Measurements from ENCODE around the gene ANO2.

The ANO2 gene

DNA sequence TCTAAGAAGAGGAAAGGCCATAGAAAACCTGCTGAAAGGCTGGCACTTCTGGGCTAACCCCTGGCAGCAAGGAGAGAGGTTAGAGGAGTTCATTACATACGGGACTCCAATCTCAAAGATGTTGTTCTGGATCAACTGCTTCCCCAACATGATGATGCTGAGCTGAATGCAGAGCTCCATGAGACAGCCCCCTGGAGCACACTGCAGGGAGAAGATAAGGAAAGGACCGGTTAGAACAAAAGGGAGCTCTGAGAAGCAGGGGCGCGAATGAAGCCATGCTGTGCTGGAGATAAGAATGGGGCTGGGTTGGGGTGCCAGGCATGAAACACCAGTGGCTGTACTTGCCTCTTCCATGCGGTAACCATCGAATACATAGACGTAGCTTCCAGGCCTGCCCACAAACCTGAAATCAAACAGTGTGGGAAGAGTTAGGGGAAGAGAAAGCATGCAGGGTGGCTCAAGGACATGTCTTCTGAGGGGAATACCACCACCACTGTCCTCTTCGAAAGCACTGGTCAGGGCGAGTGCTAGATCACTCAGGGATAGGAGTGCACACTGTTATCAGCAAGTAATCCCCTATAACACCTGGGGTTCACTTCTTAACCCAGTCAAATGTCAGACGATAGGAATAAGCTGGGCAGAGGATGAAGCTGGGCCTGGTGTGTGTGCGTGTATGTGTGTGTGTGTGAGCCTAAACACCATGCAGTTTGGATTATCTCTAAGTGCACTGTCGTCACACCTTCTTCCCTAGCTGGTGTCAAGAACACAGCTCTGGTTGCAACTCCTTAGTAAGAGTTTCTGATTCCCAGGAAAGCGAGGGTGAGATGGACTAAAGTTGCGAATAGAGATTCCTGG lies 332.3 kb downstream of the ANO2 start:
- DNase-seq = peak; percentile 96

DNA sequence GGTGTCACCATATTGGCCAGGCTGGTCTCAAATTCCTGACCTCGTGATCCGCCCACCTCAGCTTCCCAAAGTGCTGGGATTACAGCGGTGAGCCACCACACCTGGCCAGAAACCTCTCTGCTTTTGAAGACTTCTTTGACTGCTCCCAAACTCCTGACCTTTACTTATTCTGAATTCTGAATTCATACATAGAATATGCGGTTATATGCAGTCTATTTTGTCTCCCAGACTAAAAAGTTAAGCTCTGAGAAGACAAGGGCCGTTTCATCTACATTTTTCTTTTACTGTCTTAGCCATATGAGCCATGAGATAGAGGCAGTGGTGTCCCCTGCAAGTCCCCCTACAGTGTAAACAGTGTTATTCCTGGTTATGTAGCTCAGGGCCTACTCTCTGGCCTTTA lies 333.9 kb downstream of the ANO2 start:
- DNase-seq = no peak

DNA sequence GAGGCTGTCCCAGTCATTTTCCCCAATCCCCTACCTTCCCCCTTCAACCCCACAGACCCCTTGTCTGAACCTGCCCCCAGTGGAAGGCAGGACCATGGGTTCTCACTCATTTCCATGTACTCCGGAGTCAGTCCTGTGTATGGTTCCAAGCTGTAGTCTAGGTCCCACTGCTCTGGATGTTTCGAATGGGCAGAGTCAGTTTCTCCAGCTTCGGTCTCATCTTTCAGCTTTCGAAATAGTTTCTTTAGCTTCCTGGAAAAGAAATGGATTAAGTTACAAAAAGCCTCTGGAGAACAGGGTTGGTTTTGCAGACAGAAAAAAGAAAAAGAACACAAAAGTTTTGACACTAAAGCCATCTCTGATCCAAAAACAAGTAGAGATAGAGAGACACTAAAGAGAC lies 345.7 kb downstream of the ANO2 start:
- DNase-seq = no peak

DNA sequence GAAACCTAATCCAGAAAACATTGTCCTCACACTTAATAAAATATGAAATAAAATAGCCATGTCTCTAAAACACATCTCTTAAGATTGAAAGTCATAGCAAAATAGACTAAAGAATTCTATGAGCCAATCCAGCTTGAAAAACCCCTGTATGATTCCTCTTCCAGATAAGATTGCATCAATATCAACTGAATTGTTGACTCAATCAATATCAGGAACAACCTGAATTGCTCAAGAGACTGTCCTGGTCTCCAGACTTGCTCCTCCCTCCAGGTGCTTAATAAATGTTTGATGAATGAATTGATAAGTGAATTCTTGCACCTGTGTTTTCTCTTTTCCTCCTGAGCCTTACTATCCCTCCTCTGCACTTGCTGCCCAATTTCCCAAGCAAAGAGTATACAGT lies 351.1 kb downstream of the ANO2 start:
- no peak for DNase-seq

DNA sequence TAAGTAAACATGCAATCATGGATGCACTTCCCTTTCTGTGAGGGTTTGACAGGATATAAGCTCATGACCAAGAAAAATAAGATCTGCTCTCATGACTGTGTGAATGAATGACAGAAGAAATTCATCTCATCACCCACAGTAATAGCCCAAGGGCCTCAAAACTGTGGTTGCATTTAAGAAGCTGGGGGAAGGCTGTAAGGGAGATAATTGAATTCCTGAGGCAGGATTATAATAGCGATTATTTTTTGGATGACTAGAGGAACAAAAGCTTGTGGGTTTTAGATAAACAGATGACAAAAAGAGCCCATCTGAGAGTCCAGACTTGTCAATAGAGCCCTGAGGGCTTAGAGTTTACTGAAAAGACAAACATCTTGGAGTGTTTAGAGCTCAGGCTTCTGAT lies 352.0 kb downstream of the ANO2 start:
- peak; percentile 58 for DNase-seq

DNA sequence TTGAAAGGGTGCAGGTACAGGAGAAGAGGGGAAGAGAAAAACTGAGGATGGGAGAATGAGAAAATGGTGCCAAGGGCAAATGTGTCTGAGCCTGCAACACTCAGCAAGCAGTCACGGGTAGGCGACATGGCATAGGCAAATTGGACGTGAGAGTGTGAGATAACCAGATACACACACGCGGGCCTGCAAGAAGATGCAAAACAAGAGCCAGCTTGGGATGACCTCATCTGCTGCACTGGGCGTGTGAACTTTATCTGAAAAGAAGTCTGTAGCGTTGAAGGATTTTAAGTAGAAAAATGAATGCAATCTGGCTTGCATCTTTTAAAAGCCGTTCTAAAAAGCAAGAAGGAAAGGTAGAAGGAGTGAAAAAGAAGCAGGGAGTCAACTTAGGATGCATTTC lies 352.7 kb downstream of the ANO2 start:
- DNase-seq = peak; percentile 57

DNA sequence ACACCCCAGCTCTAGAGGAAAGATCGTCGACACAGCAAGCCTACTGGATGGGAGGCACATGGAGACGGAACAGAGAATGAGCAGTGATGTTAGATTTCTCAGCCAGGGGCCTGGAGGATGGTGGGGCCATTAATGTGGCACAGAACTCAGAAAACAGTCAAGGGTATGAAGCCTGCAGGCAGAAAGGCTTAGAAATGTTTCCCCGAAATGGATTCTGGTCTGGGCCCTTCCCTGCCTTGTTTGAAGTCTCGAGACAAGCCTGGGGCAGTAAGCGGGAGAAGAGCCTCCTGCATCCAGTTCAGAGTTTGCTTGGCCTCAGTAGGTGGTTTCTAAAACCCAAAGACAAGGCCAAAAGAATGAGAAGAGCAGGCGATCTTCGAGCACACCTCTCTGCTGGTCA lies 354.7 kb downstream of the ANO2 start:
- DNase-seq = no peak

DNA sequence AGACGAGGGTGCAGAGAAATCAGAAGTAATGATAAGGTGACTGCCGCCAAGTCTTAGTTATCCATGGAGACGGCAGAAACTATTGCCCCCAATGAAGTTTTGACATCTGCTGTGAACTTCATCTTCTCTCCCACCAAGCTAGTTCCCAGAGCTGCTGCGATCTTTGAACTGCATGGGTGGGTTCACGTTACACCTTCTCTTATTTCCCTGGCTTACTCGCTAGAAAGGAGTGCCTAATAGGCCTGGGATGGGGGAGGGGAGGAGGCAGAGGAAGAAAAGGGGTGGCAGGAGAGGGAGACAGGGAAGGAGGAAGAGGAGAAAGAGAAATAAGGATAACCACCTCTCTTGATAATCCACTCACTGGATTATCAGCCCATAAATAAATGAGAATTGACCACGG lies 356.0 kb downstream of the ANO2 start:
- no peak for DNase-seq

DNA sequence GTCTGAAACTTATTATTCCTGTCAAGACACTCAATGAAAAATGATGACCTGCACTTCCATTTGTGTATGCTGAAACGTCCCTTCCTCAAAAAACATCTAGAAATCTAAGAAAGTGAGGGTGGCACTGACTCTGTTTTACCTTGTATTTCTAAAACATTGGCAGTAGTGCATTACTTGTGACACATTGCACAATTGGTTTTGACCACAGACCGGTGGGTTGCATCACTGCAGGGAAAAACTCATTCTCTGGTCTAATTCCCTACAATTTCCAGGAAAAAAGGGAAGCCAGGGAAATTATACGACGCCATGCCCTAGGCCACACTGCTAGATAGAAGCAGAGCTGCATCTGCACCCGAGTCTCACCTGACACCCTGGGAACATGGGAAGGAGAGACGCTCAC lies 356.5 kb downstream of the ANO2 start:
- no peak for DNase-seq

DNA sequence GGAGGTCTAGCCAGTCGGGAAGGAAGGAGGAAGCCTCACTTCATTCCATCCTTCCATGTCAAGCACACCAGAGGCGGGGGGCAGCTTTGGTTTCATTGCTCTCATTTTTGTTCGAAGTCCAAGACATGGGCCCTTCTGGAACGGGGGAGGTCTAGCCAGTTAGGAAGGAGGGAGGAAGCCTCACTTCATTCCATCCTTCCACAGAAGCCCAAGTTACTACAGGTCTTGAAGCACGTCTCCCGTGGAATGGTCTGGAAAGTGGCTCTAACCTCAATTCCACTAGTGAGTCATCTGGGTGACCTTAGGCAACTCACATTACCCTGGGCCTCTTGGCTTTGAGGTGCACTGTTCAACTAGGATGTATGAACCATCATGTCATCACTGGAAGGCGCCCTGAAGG lies 356.9 kb downstream of the ANO2 start:
- DNase-seq = no peak

DNA sequence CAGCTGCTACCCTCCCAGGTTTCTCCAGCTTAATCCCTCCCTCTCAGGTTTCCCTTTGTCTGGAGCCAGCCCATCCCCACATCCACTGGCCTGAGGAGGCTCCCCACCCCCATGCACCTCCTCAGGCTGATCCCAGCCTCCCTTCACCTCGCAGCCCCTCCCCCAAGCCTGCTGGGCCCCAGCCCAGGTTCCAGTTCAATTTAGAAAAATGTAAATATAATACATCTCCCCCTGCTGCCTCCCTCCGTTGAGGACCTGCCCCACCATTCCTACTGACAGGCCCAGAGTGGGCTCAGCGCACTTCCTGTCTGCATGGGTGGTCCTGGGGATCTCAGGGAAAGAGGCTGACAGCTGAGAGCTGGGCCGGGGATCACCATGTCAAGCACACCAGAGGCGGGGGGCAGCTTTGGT lies 357.3 kb downstream of the ANO2 start:
- DNase-seq = no peak

DNA sequence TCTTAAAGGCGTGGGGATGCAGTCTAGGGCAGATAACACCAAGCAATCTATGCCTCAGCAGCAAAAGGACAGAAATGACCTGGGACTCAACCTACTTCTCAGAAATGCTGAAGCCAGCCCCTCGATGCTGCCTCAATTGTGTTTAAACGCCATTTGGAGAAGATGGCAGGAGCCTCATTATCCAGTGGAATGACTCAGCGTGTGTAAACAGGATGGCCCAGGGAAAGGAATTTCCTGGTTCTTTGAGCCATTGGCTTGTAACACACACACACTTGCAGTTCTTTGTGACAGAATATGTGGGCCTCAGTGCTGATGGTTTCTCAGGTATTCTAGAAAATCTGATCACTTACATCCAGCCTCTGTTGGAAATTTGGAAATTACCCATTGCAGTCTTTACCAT lies 358.9 kb downstream of the ANO2 start:
- DNase-seq = no peak

DNA sequence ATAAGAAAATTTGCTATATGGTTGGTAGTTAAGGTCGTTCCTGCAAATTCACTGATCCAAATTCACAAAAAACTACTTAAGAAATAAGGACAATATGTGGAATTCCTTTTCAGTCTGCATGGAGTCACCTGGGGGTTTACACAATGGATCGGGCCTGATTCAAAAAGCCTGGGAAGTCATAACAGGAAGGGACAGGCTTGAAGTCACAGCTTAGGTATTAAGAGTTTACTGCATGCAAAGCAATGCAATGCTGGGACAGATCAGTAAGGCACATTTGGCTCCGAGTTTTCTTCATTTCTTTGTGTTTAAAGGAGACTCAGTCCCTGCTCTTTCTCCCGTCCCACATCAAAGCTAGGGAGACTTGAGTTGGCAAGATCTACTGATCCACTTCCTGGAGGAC lies 359.9 kb downstream of the ANO2 start:
- DNase-seq = no peak

DNA sequence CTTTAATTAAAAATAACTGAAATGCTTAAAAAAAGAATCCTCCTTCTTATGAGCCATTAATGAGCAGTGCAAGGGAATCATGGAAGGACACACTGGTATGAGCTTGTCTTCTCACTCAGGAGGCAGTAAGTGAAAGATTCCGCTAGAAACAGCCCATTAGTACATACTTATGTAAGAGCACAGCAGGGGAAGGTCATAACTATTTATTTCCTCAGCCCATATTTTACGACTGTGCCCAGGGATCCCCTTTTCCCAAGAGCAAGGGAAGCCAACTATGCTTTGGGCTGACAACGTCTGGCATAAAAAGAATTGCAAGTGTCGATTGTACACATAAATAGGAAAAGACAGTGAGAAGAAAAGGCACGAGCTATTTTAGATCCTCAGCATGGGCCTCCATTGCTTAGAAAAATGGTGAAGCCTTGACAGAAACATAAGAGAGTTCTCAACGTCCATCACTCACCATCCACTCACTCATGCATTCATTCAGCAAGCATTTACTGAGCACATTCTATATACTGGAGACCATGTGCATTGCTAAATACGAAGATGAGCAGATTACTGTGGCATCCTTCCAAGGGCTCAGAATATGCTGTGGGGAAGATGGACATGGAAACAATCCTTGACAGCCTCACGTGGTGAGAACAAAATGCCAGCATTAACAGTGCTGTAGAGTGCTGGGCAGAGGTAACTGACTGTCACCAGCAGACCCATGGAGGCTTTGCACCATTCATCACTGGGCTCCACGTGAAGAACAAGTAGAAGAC lies 360.5 kb downstream of the ANO2 start:
- DNase-seq = no peak

DNA sequence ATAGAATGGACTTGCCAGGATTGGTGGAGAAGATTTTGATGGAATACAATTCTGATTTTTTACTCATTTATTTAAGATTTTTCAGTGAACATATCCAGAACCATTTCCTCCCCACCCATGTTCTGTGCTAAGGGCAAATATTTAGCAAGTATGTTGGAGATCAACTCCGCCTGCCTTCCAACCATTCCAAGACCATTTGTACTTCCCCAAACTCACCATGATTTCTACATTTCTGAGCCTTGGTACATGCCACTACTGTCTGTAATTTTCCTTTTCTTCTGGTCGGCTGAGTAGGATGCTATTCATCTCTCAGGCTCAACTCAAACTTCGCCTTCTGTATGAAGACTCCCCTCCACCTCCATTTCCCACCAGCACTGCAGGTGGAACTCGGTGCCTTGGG lies 362.5 kb downstream of the ANO2 start:
- DNase-seq = no peak

DNA sequence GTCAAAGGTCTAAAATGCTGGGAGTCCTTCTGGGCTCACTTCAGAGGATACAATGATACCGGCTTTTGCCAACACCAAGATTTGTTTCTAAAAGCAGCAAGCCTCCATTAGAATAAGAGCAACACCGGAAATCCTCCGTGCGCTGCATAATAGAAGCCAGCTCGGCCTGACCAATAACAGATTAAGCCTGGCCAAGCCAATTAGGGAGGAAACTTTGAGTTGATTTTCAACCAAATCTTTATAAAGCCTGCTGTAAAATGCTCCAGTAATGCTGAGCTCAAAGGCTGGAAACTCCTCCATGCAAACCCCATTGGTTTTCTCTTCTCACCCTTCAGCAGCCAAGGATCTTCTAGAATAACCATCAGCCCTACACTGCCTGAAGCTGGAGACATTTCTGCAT lies 363.0 kb downstream of the ANO2 start:
- DNase-seq = no peak

DNA sequence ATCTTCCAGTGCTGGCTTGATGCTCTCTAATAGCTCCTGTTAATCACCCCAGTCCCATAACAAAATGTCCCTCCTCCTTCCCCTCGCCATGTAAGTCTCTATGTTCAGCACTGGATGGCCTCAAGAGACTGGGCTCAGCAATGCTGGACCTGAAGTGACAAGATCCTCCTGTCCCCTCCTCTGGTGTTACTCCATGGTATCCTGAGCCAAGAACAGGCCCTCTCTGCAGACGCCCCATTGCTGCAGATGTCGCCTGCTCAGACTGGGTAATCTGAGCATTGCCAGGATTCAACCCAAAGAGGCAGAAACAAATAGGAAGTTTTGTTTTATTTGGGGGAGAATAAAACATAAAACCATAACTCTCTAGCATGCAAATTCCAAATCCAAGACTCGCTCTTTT lies 363.4 kb downstream of the ANO2 start:
- DNase-seq = no peak

DNA sequence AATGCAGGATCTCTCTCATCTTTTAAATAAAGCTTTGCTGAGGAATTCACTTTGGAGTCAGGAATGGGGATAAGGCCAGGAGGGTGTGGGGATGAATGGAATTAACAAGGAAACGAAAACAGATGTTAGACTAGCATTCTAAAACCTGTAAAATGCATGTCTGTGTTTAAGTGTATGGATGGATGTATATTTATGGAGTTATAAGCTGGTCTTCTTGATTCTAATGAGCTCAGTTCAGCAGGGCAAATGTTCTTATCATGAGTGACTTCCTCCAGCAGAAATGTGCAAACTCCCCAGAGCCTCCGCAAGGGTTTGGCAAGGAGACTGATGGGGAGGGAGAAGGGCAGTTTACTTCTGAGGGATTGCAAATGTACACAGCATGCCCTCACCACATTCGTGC lies 364.0 kb downstream of the ANO2 start:
- no peak for DNase-seq

DNA sequence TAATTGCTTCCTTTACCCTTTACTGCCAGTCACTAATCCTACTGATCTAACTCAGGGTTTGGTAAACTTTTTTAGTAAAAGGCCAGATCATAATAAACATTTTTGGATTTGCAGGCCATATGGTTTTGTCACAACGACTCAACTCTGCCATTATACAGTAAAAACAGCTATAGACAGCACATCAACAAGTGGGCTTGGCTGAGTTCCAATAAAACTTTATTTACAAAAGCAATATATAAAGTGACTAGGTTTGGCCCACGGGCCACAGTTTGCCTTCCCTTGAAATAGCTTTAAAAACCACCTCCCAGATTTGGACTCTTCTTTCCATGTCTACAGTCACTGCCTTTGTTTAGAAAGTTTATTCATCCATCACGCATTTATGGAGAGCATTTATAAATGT lies 366.3 kb downstream of the ANO2 start:
- DNase-seq = no peak

DNA sequence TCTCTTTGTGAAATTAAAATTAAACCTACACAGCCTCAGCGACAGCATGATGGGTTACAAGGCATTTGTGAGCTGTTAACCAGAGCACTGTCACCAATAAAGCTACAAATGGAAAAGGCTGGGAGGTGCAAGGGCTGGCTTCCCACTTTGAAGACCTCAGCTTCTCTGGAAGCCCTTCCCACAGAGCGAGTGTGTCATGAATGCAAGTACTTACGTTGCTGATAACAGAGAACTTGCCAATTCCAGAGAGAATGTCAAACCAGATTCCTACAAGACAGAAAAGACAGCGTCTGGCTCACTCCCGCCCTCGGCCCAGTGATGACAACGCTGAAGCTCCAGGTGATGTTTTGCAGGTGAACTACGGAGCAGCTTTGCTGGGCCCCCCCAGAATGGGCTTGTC lies 367.3 kb downstream of the ANO2 start:
- DNase-seq = no peak

DNA sequence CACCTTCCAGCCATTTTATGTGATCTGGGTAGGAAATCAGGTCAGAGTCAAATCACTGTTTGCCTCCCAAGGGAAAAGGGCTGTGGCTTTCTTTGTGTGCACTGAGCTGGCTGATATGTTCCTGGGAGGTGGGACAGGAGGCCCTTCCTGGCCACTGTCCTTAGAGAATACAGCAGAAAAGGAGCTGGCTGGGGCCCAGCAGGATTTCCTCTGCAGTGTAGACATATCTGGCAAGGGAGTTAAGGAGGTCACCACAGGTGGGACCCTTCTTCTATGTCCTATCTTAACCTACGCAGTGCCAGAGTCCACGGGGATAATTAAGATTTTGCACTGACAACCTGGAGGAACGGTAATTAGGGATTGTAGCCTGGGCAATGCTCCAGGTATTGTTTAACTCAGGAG lies 367.8 kb downstream of the ANO2 start:
- DNase-seq = no peak

DNA sequence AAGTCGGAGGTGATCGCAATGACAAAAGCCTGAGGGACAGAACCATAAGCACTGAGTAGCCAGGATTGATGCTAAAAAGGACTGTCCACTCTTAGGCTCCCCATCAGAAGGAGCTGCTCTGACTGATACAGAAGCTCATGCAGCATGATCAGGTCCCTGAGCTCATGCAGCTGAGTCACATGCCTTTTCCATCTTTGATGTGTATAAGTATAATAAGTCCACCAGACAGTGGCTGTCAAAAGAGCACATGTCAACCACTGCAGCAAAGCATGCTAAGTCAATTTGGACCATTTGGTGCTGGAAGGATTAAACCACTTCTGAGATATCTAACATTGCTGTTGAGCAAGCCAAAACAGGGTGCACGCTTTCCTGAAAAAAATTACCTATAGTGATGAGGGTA lies 369.1 kb downstream of the ANO2 start:
- DNase-seq = no peak

DNA sequence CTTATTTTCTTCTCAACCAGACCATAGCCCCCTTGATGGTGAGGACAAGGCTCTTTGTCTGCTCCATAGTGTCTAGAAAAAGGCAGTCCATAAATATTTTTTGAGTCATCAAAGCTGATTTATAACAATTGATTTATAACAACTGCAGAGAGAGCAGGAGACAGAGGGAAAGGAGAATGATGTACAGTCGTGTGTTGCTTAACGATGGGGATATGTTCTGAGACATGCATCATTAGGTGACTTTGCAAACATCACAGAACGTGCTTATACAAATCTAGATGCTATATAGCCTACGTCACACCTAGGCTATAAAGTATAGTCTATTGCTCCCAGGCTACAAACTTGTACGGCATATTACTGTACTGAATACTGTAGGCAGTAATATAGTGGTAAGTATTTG lies 369.8 kb downstream of the ANO2 start:
- no peak for DNase-seq

DNA sequence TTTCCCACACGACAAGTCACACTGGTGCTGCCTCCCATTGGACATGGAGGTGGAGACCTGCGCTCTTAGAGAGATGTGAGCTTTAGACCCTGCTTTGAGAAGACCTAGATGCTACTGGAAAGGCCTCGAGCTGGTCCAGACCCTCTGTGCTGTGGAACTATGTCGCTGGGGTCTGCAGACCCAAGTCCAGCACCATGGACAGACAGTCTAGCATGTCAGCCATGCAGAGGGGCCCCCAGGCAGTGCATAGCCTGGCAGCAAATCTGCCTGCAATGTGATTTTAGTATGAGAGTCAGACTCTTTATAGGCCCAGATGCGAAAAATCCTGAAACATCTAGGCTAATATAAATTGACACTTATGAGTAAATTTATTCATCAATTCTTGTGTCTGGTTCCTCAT lies 371.7 kb downstream of the ANO2 start:
- no peak for DNase-seq

DNA sequence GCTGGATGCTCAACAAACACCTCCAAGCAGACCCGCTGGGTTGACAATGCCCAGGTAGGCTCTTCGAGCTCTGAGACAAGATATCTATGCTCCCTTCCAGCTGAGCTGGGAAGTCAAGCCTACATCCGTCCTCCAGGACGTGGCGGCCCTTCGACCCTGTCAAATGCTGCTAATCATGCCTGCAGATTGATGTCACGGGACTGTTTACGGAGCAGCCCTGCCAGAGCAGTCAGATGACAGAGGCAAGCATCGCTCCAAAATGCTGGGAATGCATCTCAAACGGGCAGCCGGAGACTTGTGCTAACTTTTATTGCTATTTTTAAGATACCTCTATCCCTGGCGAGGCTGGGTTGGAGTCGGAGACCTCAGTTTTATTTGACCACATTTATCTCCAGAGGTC lies 373.9 kb downstream of the ANO2 start:
- DNase-seq = no peak
